Stimulated activated CD8-positive, alpha-beta memory T cell treated with anti-CD3 and anti-CD28 coated beads, Interleukin-7, amount 100 ng/mL, for 4 hours (primary cell): ENCODE results near the gene A1CF.
"Not testable (repeated sequence)": the region's sequence is repeated elsewhere in the genome, so short reads cannot be mapped to it uniquely, and the experiment has no call there.

Source experiments
- DNase-seq, 2 donors: peaks; one replicate each; pipeline ENCODE4 v3.0.0-alpha.2; 2020; ENCODE audit warnings: low read depth in 2 of 2

A1CF gene

DNA sequence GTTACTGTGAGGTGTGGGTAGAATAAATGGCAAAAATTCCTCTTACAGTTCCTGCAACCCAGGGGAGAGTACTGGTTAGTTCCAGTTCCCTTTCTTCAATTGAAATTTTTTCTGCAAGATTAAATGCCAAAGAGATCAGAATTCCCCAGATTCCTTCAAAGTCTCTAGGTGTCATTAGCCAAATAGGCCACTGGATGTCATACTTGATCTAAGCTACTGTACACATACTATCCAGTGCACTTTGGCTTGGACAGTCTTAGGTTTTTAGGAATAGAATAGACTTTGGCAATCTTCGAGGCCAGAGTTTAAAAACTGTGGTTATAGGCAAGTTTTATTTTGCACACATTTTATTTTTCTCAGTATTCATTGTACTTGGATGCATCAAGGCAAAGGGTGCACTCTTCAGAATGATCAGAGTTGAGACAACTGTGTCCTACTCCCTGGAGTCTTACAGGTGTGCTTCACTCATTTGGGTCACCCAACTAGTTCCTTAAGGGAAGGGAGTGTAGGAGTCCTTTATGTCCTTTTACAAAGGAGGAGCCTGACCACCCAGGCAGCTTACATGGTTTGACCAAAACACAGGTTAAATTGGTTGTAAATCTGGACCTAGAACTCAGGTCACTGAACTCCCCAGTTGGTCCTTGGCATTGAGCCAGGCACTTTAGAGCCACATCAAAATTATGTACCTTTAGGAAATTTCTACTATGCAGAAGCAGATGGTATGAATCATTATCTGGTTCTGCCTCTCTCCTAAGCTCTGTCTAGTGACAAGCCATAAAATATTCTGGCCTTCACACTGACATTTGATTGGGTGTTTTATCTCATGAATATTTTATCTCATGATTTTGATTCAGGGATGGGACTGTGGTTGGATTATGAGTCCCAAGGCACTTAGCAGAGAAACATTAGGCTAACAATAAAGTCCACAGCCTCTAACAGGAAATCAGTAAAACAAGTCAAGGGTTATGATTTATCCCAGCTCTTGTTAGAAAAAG is 96.2 kb downstream of the A1CF start:
- DNase-seq = no peak

DNA sequence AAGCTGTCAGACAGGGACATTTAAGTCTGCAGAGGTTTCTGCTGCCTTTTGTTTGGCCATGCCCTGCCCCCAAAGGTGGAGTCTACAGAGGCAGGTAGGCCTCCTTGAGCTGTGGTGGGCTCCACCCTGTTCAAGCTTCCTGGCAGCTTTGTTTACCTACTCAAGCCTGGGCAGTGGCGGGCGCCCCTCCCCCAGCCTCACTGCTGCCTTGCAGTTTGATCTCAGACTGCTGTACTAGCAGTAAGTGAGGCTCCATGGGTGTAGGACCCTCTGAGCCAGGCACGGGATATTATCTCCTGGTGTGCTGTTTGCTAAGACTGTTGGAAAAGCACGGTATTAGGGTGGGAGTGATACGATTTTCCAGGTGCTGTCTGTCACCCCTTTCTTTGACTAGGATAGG is 97.5 kb downstream of the A1CF start:
- not testable (repeated sequence) for DNase-seq

DNA sequence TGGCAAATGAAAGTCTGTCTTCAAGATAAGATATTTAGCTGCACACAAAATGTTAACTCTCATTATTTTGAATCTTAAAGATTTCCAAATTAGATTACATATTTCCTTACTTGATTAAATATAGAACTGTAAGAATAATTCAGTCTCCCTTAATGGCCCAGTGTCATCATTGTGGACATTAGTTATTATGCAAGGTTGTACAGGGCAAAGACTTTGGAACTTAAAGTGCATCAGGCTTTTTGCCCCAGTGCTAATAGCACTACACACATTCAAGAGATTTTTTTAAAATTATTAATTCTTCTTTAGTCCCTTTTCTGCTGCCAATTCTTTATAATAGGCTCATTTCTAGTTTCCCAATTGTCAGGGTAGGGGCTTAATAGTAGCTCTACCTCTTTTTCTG is 103.4 kb downstream of the A1CF start:
- not testable (repeated sequence) for DNase-seq

DNA sequence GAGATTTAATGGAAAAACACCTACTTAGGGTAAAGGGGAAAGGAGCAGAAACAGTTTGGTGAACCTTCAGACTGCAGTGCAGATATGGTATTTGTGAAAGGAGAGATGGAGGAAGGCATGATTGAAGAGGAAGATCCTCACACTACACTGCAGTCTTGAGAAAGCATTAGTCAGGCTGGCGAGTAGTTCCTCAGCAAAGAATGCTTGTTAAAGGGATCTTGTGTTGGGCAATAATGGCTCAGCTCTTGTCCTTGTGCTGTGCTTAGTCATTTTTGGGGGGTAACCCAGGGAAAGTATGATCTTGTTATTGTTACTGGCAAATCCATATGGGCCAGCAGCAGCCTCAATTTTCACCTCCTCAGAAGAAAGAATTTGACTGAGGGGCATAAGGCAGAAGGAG is 105.4 kb downstream of the A1CF start:
- DNase-seq = not testable (repeated sequence)

DNA sequence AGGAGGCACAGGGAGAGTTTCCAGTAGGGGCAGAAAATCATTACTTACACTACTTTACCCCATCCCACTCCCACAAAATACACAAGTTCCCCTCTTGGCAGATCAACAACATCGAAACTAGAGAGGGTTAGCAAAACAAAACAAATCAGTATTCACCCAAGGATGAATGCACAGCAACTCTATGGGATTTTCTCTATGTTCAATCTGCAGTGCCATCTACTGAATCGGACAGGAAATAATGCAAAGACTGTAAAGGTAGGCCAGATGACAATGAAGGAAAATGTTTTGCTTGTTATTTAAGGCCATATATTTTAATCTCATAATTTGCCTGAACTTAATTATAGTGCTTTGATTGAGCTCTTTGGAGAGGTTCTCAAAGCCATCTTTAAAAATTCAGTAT is 110.6 kb downstream of the A1CF start:
- not testable (repeated sequence) for DNase-seq

DNA sequence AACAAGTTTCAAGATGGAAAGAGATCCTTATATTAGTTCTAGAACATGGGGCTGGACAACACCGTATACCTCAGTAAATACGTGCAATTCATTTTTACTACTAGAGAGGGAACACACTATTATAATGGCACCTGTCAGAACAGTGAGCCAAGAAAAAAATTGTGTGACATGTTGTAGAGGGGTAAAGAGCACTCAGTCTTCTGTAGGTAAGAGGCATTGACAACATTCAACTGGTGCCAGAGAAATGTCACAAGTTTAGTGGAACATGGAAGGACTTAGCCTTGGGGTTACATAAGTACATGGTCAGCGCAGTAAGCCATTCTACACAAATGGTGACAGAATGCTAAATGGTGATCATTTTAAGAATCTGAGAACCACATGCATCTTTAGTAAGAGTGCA is 113.4 kb downstream of the A1CF start:
- not testable (repeated sequence) for DNase-seq

DNA sequence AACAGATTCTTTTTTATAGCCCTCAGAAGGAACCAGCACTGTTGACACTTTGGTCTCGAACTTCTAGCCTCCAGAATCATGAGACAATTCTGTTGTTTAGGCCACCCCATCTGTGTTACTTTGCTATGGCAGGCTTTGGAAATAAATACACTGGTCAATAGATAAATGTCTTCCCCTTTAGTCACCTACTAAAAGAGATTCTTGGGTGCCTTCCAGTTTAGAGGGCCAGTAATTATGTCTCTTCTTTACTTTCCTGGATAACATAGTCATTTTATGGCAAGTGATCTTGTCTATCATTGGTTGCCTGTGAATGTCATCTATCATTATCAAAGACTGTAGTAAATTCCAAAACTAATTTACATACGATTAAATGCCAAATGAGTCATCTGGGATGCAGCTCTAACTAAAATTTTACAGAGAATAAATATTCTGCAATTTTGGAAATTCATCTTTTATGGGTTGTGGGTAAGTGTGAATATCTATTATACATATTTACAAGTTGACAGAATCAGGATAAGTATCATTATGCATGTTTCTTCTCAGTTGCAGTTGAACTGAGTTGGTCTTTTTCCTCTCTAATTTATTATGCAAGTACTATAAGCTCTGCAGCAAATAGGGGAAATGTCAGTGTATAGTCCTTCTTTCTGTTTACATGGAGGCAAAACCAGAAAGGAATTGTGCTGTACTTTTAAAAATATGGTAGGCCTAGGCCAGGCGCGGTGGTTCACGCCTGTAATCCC is 118.5 kb downstream of the A1CF start:
- not testable (repeated sequence) for DNase-seq
